IMR-90 (cell line): ENCODE measurements around the gene LTO1. TPM values are rescaled to one million over a fixed set of nuclear protein-coding genes. Genes with fewer than 3 reads are reported as not detected.
A peak's percentile ranks its signal among the peaks of the same experiment; 100 is the strongest.

Experiments used
- ATAC-seq: fragments of 200-7000 bp; cut with Tn5 transposase; 2 replicates; pipeline ENCODE4 v1.9.1; 2020; ENCODE audit warnings: low read depth, mild to moderate bottlenecking, moderate library complexity
- BruUV-seq: library from RNA; stranded (reverse); fragments of 400-500 nt; replicated peaks from 2 replicates; lab custom pipeline; 2021; lab: Mats Ljungman, UMichigan
- CTCF ChIA-PET: fragments of 300-600 bp; formaldehyde crosslinking; extraction: SDS; loops from one replicate; lab custom pipeline; 2021; ENCODE audit warnings: antibody characterized with exemption; lab: Yijun Ruan, JAX
- POLR2A ChIA-PET: fragments of 300-600 bp; sonication (Branson Sonifier 250); formaldehyde crosslinking; loops from one replicate; lab custom pipeline; 2022; ENCODE audit warnings: antibody characterized with exemption; ENCODE audit not compliant: unreplicated experiment; lab: Charles Lee
- DNase-seq: peaks from one replicate; pipeline ENCODE4 v3.0.0; 2013
- H2AFZ ChIP-seq: replicated peaks from 2 replicates; pipeline ENCODE3; 2013; ENCODE audit warnings: low read length, mild to moderate bottlenecking; ENCODE audit not compliant: poor library complexity
- H2AK5ac ChIP-seq: 2 replicates; pipeline ENCODE4 v1.6.1; 2013; ENCODE audit warnings: low read depth, low read length, inconsistent platforms
- H2AK9ac ChIP-seq: replicated peaks from 2 replicates; pipeline ENCODE3; 2013; ENCODE audit warnings: mild to moderate bottlenecking, low read depth, low read length, moderate library complexity; ENCODE audit not compliant: poor library complexity
- H2BK120ac ChIP-seq: 2 replicates; pipeline ENCODE4 v1.6.1; 2013; ENCODE audit warnings: low read depth, low read length, inconsistent platforms
- H2BK15ac ChIP-seq: 3 replicates; pipeline ENCODE4 v1.6.1; 2013; ENCODE audit warnings: low read depth, low read length, inconsistent platforms
- H2BK20ac ChIP-seq: 2 replicates; pipeline ENCODE4 v1.6.1; 2013; ENCODE audit warnings: low read depth, mild to moderate bottlenecking, inconsistent platforms, low read length, moderate library complexity
- H2BK5ac ChIP-seq: 2 replicates; pipeline ENCODE4 v1.6.1; 2013; ENCODE audit warnings: mild to moderate bottlenecking, low read depth, low read length, inconsistent platforms; ENCODE audit not compliant: poor library complexity, severe bottlenecking
- H3K14ac ChIP-seq: replicated peaks from 2 replicates; pipeline ENCODE4 v1.6.1; 2013; ENCODE audit warnings: low read depth, low read length, inconsistent platforms
- H3K18ac ChIP-seq: 2 replicates; pipeline ENCODE4 v1.6.1; 2013; ENCODE audit warnings: low read depth, low read length, control low read depth
- H3K23ac ChIP-seq: 2 replicates; pipeline ENCODE4 v1.6.1; 2013; ENCODE audit warnings: low read depth, low read length, inconsistent platforms
- H3K27ac ChIP-seq: 2 replicates; pipeline ENCODE4 v1.5.1; 2013; ENCODE audit warnings: mild to moderate bottlenecking, control low read depth, low read length; ENCODE audit not compliant: insufficient read depth
- H3K27me3 ChIP-seq: 2 replicates; pipeline ENCODE4 v1.6.1; 2013; ENCODE audit warnings: low read length; ENCODE audit not compliant: control insufficient read depth, insufficient read depth
- H3K36me3 ChIP-seq: 2 replicates; pipeline ENCODE4 v1.6.1; 2013; ENCODE audit warnings: low read length, mixed read lengths; ENCODE audit not compliant: control insufficient read depth, insufficient read depth
- H3K4ac ChIP-seq: 2 replicates; pipeline ENCODE4 v1.6.1; 2013; ENCODE audit warnings: low read depth, low read length, inconsistent platforms
- H3K4me1 ChIP-seq: 2 replicates; pipeline ENCODE4 v1.6.1; 2013; ENCODE audit warnings: low read length, mixed read lengths; ENCODE audit not compliant: control insufficient read depth, insufficient read depth
- H3K4me2 ChIP-seq: 2 replicates; pipeline ENCODE4 v1.6.1; 2013; ENCODE audit warnings: low read depth, mild to moderate bottlenecking, control low read depth, low read length, moderate library complexity
- H3K4me3 ChIP-seq: 2 replicates; pipeline ENCODE4 v1.5.1; 2013; ENCODE audit warnings: low read depth, mild to moderate bottlenecking, control low read depth, low read length, moderate library complexity; ENCODE audit not compliant: insufficient read depth
- H3K56ac ChIP-seq: 2 replicates; pipeline ENCODE4 v1.6.1; 2013; ENCODE audit warnings: low read length, inconsistent platforms; ENCODE audit not compliant: insufficient read depth; ENCODE audit errors: extremely low read depth
- H3K79me1 ChIP-seq, 2 experiments: 2 replicates each; pipeline ENCODE4 v1.6.1; 2013; ENCODE audit warnings: low read length in 2 of 2, inconsistent platforms in 1 of 2, low read depth in 1 of 2
- H3K9ac ChIP-seq: 2 replicates; pipeline ENCODE4 v1.6.1; 2013; ENCODE audit warnings: low read depth, low read length, control low read depth
- H3K9me1 ChIP-seq: 2 replicates; pipeline ENCODE4 v1.6.1; 2013; ENCODE audit warnings: low read length, inconsistent platforms; ENCODE audit not compliant: insufficient read depth
- H3K9me3 ChIP-seq: 2 replicates; pipeline ENCODE4 v1.6.1; 2013; ENCODE audit warnings: low read length; ENCODE audit not compliant: control insufficient read depth, insufficient read depth
- H4K20me1 ChIP-seq: 2 replicates; pipeline ENCODE4 v1.6.1; 2013; ENCODE audit warnings: low read length, inconsistent platforms; ENCODE audit not compliant: insufficient read depth
- H4K5ac ChIP-seq: 2 replicates; pipeline ENCODE4 v1.6.1; 2013; ENCODE audit warnings: mild to moderate bottlenecking, low read depth, low read length, control low read depth
- H4K8ac ChIP-seq, 2 experiments: 2 replicates each; pipeline ENCODE4 v1.6.1; 2013; ENCODE audit warnings: low read depth in 2 of 2, low read length in 2 of 2, control low read depth in 1 of 2, inconsistent platforms in 1 of 2
- H4K91ac ChIP-seq: 2 replicates; pipeline ENCODE4 v1.6.1; 2013; ENCODE audit warnings: low read depth, low read length, inconsistent platforms; ENCODE audit not compliant: insufficient read depth
- ELK1 ChIP-seq: fragments of 150-350 bp; IDR thresholded peaks from 2 replicates; pipeline ENCODE4 v1.6.1; 2016; ENCODE audit warnings: low read depth, mild to moderate bottlenecking, low read length, moderate library complexity, borderline replicate concordance
- POLR2A ChIP-seq: IDR thresholded peaks from 2 replicates; pipeline ENCODE4 v1.6.1; 2012; ENCODE audit warnings: mild to moderate bottlenecking, low read depth, low read length
- WGBS, 2 experiments: methylation state at CpG; one replicate each; pipeline versions ENCODE4 v1.1.5 to v1.1.7; 2013; ENCODE audit warnings: missing lambda C conversion rate in 2 of 2; ENCODE audit not compliant: insufficient read length in 1 of 2; ENCODE audit errors: extremely low coverage in 2 of 2; 5-methylcytosine and 5-hydroxymethylcytosine counted together
- dilution Hi-C: fragments of 300-500 bp; cut with HindIII; formaldehyde crosslinking; loops from one replicate; pipeline ENCODE4 v1.14.3; 2018; ENCODE audit warnings: low sequenced_read_pairs; ENCODE audit not compliant: unreplicated experiment
- in situ Hi-C: fragments of 300-500 bp; cut with MboI; formaldehyde crosslinking; loops from 3 replicates; pipeline ENCODE4 v1.14.3; 2019; ENCODE audit warnings: low sequenced_read_pairs, inconsistent platforms, mixed read lengths
- intact Hi-C: fragments of 100-400 bp; cut with micrococcal nuclease; formaldehyde crosslinking; loops from 2 replicates; pipeline ENCODE4 v1.10.0; 2022
- polyA plus RNA-seq, 3 experiments: library from polyadenylated mRNA; depleted of rRNA; stranded (reverse); fragments of >200 nt; gene quantifications; 2 replicates each; pipeline ENCODE4 v1.2.3, GENCODE V29; 2012; ENCODE audit warnings: low replicate concordance in 1 of 3
- total RNA-seq: library from RNA; depleted of rRNA; stranded (reverse); fragments of >200 nt; gene quantifications from 2 replicates; pipeline ENCODE4 v1.2.3, GENCODE V29; 2012

Gene LTO1
- total and polyA plus RNA-seq, 2 of the 4 experiments (the other 2 are of a cell fraction) = 8.2 to 23.5 TPM

DNA sequence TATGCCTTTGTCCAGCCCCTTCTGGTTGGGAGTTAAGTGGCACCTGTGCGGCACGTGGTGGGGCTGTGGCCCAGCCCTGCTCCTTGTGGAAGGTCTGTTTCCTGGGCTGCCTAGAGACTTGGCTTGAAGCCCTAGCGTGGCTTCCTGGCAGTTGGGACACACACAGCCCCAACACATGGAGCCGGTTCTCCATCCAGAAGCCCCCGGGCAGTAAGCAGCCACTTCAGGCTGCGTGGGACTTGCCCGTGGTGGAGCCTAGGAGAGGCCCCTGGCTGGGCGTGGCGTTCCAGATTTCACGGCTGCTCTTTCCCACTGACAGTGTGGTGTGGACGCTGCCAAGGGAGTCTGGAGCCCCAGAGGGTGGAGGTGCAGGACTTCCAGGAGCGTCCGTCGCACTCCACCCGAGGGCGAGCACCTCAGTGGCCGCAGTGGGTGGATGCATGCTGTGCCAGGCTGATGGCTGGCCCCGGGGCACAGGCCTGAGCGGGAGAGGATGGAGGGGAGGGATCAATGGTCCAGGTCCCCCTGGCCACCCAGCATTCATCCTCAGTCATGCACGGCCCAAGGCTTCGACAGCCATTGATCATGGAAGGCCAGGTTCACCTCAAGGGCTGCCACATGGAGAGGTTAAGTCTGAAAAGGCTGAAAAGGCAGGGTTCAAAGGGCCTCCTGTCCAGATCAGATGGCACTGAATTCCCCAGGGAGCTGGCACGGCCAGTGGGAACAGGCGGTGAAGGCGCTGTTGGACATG is 24.9 kb downstream of the LTO1 start:
- no peak for TF ChIP-seq ELK1
- TF ChIP-seq POLR2A = 0 out of 2 replicates have a peak, but pooled peaks have one; percentile 7
- Histone ChIP-seq H4K20me1 (peaks cover 99% of the 10 kb centered on the region), H2AFZ (peak overlapping the region; percentile 8), H4K5ac (no peak overlapping the region), H3K79me1 (peaks cover 21 to 72% of the 10 kb centered on the region in 2 experiments), H3K4me3 (no peak overlapping the region), H3K9me3 (no peaks in the 10 kb centered on the region), H3K4me2 (no peak overlapping the region), H4K8ac (peak overlapping the region in 1 of 2 experiments; percentile 28; a peak in 1 of 4 replicates), H2AK5ac (no peak overlapping the region), H4K91ac (no peak overlapping the region), H2AK9ac (no peak overlapping the region), H2BK20ac (no peak overlapping the region), H3K4ac (no peak overlapping the region), H3K18ac (no peak overlapping the region), H3K36me3 (peaks cover 83% of the 10 kb centered on the region), H3K9ac (no peak overlapping the region), H3K27me3 (no peaks in the 10 kb centered on the region), H2BK15ac (no peak overlapping the region), H3K23ac (no peak overlapping the region), H3K27ac (no peak overlapping the region), H3K56ac (no peak overlapping the region), H2BK120ac (no peak overlapping the region), H3K9me1 (no peaks in the 10 kb centered on the region), H2BK5ac (no peak overlapping the region), H3K14ac (no peak overlapping the region), H3K4me1 (peaks cover 10% of the 10 kb centered on the region)
- no peak for DNase-seq
- dilution Hi-C loops = no loop called here
- intact Hi-C loops = no loop called here
- CTCF ChIA-PET = no interaction called here
- no peak for ATAC-seq
- no TSS peak for BruUV-seq
- POLR2A ChIA-PET = no interaction called here
- in situ Hi-C loops = loop anchor here (25.0 kb wide), 2 partner anchors 713 to 1038 kb away; no protein-coding TSS in a partner anchor
- 64% methylated on average over 3 of the region's 24 CpGs; no CpG with 5 or more reads in 1 of the 2 experiments for WGBS, 2 experiments
